H1 (cell line): ENCODE results near the gene CCS. TPM values are rescaled to one million over a fixed set of nuclear protein-coding genes. Genes with fewer than 3 reads are reported as not detected.

Experiments used
- CTCF ChIA-PET: fragments of 300-600 bp; sonication (Branson Sonifier 250); formaldehyde crosslinking; loops from one replicate; lab custom pipeline; 2021; ENCODE audit not compliant: partially characterized antibody; lab: Charles Lee
- POLR2A ChIA-PET: fragments of 300-600 bp; sonication (Branson Sonifier 250); formaldehyde crosslinking; loops from one replicate; lab custom pipeline; 2021; ENCODE audit warnings: inconsistent platforms; ENCODE audit not compliant: partially characterized antibody; lab: Charles Lee
- DNase-seq, 2 experiments: peaks; one replicate each; pipeline versions ENCODE4 v3.0.0 to v3.0.0-alpha.2; 2010 to 2022; ENCODE audit warnings: low spot score in 2 of 2, low read depth in 1 of 2, mixed read lengths in 1 of 2
- FAIRE-seq: peaks from 2 replicates; lab custom pipeline; 2011; peaks lifted over from hg19 to GRCh38; lab: Jason Lieb, UNC
- H2AFZ ChIP-seq: 2 replicates; pipeline ENCODE4 v1.8.1; 2012; ENCODE audit warnings: low read length, inconsistent platforms
- H2AK5ac ChIP-seq: 2 replicates; pipeline ENCODE4 v1.6.1; 2013; ENCODE audit warnings: low read depth, low read length
- H2BK120ac ChIP-seq: replicated peaks from 2 replicates; pipeline ENCODE3; 2013; ENCODE audit warnings: low read depth, low read length, inconsistent platforms
- H2BK12ac ChIP-seq: 2 replicates; pipeline ENCODE4 v1.6.1; 2013; ENCODE audit warnings: low read depth, low read length
- H2BK15ac ChIP-seq: 2 replicates; pipeline ENCODE4 v1.6.1; 2013; ENCODE audit warnings: low read length
- H2BK20ac ChIP-seq: 2 replicates; pipeline ENCODE4 v1.6.1; 2013; ENCODE audit warnings: low read length
- H2BK5ac ChIP-seq: 2 replicates; pipeline ENCODE4 v1.6.1; 2013; ENCODE audit warnings: low read depth, low read length
- H3K14ac ChIP-seq: 2 replicates; pipeline ENCODE4 v1.6.1; 2013; ENCODE audit warnings: inconsistent platforms; ENCODE audit not compliant: insufficient read length
- H3K18ac ChIP-seq: 2 replicates; pipeline ENCODE4 v1.6.1; 2013; ENCODE audit warnings: low read length; ENCODE audit errors: extremely low read depth
- H3K23ac ChIP-seq: 2 replicates; pipeline ENCODE4 v1.6.1; 2013; ENCODE audit warnings: inconsistent platforms; ENCODE audit not compliant: insufficient read length
- H3K23me2 ChIP-seq: 2 replicates; pipeline ENCODE4 v1.6.1; 2013; ENCODE audit warnings: low read depth, low read length
- H3K27ac ChIP-seq: 2 replicates; pipeline ENCODE4 v1.6.1; 2011; ENCODE audit warnings: low read depth, low read length, inconsistent platforms
- H3K27me3 ChIP-seq, 4 experiments: replicated peaks in 1 of 4; 1 replicate in 1 of 4; 2 replicates in 3 of 4; pipeline versions ENCODE4 v1.6.1 to v1.8.1; 2011 to 2013; ENCODE audit warnings: low read length in 3 of 4, mild to moderate bottlenecking in 3 of 4, inconsistent platforms in 2 of 4, mixed read lengths in 2 of 4, moderate library complexity in 1 of 4; ENCODE audit not compliant: control insufficient read depth in 3 of 4, insufficient read depth in 3 of 4; ENCODE audit errors: extremely low read depth in 1 of 4
- H3K36me3 ChIP-seq, 4 experiments: 2 replicates each; pipeline versions ENCODE4 v1.6.1 to v1.8.1; 2011 to 2013; ENCODE audit warnings: mild to moderate bottlenecking in 4 of 4, low read length in 3 of 4, moderate library complexity in 2 of 4, control low read depth in 1 of 4, inconsistent platforms in 1 of 4; ENCODE audit not compliant: insufficient read depth in 4 of 4, control insufficient read depth in 2 of 4
- H3K4ac ChIP-seq: replicated peaks from 2 replicates; pipeline ENCODE3; 2013; ENCODE audit warnings: low read length, low read depth, mixed read lengths, inconsistent platforms; ENCODE audit not compliant: insufficient read length
- H3K4me1 ChIP-seq, 4 experiments: replicated peaks in 1 of 4; 1 replicate in 1 of 4; 2 replicates in 3 of 4; pipeline versions ENCODE4 v1.6.1 to v1.8.1; 2011 to 2013; ENCODE audit warnings: low read length in 3 of 4, inconsistent platforms in 2 of 4, mixed read lengths in 1 of 4; ENCODE audit not compliant: insufficient read depth in 4 of 4, control insufficient read depth in 3 of 4
- H3K4me2 ChIP-seq, 2 experiments: 2 replicates each; pipeline versions ENCODE4 v1.6.1 to v1.8.1; 2011 to 2013; ENCODE audit warnings: low read depth in 2 of 2, low read length in 2 of 2, control low read depth in 1 of 2, inconsistent platforms in 1 of 2, mild to moderate bottlenecking in 1 of 2; ENCODE audit not compliant: insufficient read depth in 1 of 2
- H3K4me3 ChIP-seq, 4 experiments: fragments of 200-600, 300-600 bp in 1 of 4; sonication (generic), shearing (Covaris generic), sonication (Bioruptor Twin) in 1 of 4; 2 replicates each; pipeline versions ENCODE4 v1.5.1 to v1.8.1; 2011 to 2016; ENCODE audit warnings: low read length in 4 of 4, low read depth in 3 of 4, control low read depth in 2 of 4, inconsistent platforms in 2 of 4, mild to moderate bottlenecking in 2 of 4, mixed read lengths in 1 of 4, moderate library complexity in 1 of 4; ENCODE audit not compliant: insufficient read depth in 2 of 4; ENCODE audit errors: extremely low read depth in 1 of 4
- H3K56ac ChIP-seq: replicated peaks from 2 replicates; pipeline ENCODE3; 2013; ENCODE audit warnings: low read depth, mild to moderate bottlenecking, mixed read lengths, low read length, inconsistent platforms; ENCODE audit not compliant: insufficient read length
- H3K79me1 ChIP-seq: 2 replicates; pipeline ENCODE4 v1.6.1; 2013; ENCODE audit warnings: low read depth, low read length, control low read depth
- H3K79me2 ChIP-seq, 2 experiments: 2 replicates each; pipeline versions ENCODE4 v1.6.1 to v1.8.1; 2012 to 2013; ENCODE audit warnings: low read length in 2 of 2, mild to moderate bottlenecking in 2 of 2, inconsistent platforms in 1 of 2; ENCODE audit not compliant: insufficient read depth in 2 of 2, control insufficient read depth in 1 of 2
- H3K9ac ChIP-seq, 4 experiments: replicated peaks in 1 of 4; 1 replicate in 1 of 4; 2 replicates in 3 of 4; pipeline versions ENCODE4 v1.6.1 to v1.8.1; 2011 to 2013; ENCODE audit warnings: low read depth in 3 of 4, low read length in 3 of 4, control low read depth in 2 of 4, mild to moderate bottlenecking in 2 of 4, moderate library complexity in 2 of 4, inconsistent platforms in 1 of 4; ENCODE audit errors: extremely low read depth in 1 of 4
- H3K9me3 ChIP-seq, 2 experiments: 2 replicates each; pipeline versions ENCODE4 v1.6.1 to v1.8.1; 2012 to 2013; ENCODE audit warnings: mild to moderate bottlenecking in 2 of 2, moderate library complexity in 2 of 2, control low read depth in 1 of 2, inconsistent platforms in 1 of 2, low read depth in 1 of 2, low read length in 1 of 2, mixed read lengths in 1 of 2; ENCODE audit not compliant: insufficient read depth in 2 of 2
- H4K20me1 ChIP-seq, 2 experiments: replicated peaks in 1 of 2; 2 replicates each; pipeline versions ENCODE3 to v1.8.1; 2011 to 2013; ENCODE audit warnings: inconsistent platforms in 2 of 2, low read length in 2 of 2, mild to moderate bottlenecking in 1 of 2; ENCODE audit not compliant: insufficient read depth in 2 of 2, control insufficient read depth in 1 of 2
- H4K5ac ChIP-seq: 2 replicates; pipeline ENCODE4 v1.6.1; 2013; ENCODE audit warnings: low read length, low read depth, mixed read lengths, inconsistent platforms; ENCODE audit not compliant: insufficient read length
- H4K8ac ChIP-seq: 2 replicates; pipeline ENCODE4 v1.8.0; 2013; ENCODE audit warnings: mild to moderate bottlenecking, moderate library complexity, low read length, inconsistent platforms; ENCODE audit not compliant: insufficient read depth; ENCODE audit errors: extremely low read depth
- H4K91ac ChIP-seq: replicated peaks from 2 replicates; pipeline ENCODE3; 2013; ENCODE audit warnings: low read length, mixed read lengths, inconsistent platforms; ENCODE audit not compliant: insufficient read length
- RNF2 ChIP-seq: fragments of 200-900, 300-1000 bp; sonication (generic); IDR thresholded peaks from 2 replicates; pipeline ENCODE4 v1.7.1; 2016; ENCODE audit warnings: borderline replicate concordance, low read depth, mild to moderate bottlenecking, antibody characterized with exemption, low read length; ENCODE audit not compliant: poor library complexity, severe bottlenecking; ENCODE audit errors: missing control alignments
- TAF1 ChIP-seq: IDR thresholded peaks from 2 replicates; pipeline ENCODE4 v1.6.1; 2011; ENCODE audit warnings: mild to moderate bottlenecking, low read depth, low read length
- WGBS, 2 experiments: shearing (Covaris generic) in 1 of 2; methylation state at CpG; one replicate each; pipeline versions ENCODE4 v1.1.6 to v1.1.7; 2013 to 2015; ENCODE audit warnings: low lambda C conversion rate in 2 of 2, mixed read lengths in 2 of 2, inconsistent platforms in 1 of 2, low coverage in 1 of 2, missing lambda C conversion rate in 1 of 2; ENCODE audit not compliant: insufficient replicate concordance in 2 of 2, insufficient coverage in 1 of 2, insufficient read length in 1 of 2; ENCODE audit errors: extremely low coverage in 1 of 2, missing lambda C conversion rate in 1 of 2; 5-methylcytosine and 5-hydroxymethylcytosine counted together
- polyA plus RNA-seq, 7 experiments: library from polyadenylated mRNA; depleted of rRNA in 3 of 7; stranded (reverse) in 5 of 7; unstranded in 2 of 7; fragments of >200 nt in 5 of 7; fragments of 200-250 nt in 2 of 7; gene quantifications; 1 replicate in 5 of 7; 2 replicates in 1 of 7; 4 replicates in 1 of 7; pipeline versions ENCODE4 v1.2.1 to v1.2.3, GENCODE V29; 2011 to 2013; ENCODE audit warnings: missing spikeins in 2 of 7, mixed read lengths in 2 of 7
- total RNA-seq: library from RNA; stranded (reverse); fragmentation: NEBNext Ultra II Directional; extraction: Animal tissue kit (Norgen Biotek cat#: 25700); gene quantifications from 2 replicates; pipeline ENCODE4 v1.2.1, GENCODE V29; 2021

CCS gene
- total and polyA plus RNA-seq, 2 of the 8 experiments (the other 6 are each of a cell fraction or from before 2014, with no cell fraction given) = 37.1 to 37.7 TPM

DNA sequence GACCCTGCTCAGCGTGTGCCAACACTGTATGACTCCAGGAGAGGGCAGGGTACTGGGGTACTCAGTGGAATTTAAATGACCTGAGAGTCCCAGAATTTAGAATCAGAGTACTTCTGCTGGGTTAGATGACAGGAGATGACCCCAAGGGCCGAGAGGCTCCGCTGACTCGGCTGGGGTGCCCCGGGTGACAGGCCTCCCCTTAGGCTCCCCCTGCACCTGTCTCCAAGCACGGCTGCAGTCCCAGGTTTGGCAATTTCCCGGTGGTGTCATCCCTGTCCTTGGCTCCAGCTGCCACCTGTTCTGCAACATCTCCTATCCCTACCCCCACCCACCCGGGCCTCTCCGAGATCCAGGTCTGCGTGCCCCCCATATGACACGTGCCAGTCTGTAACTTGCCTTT, 44.9 kb upstream of the CCS start:
- Histone ChIP-seq H3K9ac (no peak overlapping the region), H4K91ac (no peak overlapping the region), H3K23ac (no peak overlapping the region), H4K20me1 (peaks cover 0 to 2% of the 10 kb centered on the region in 2 experiments), H2BK20ac (no peak overlapping the region), H3K18ac (no peak overlapping the region; the same call in 1 of the 2 replicates), H3K27me3 (no peaks in the 10 kb centered on the region), H3K4me2 (peak overlapping the region; percentile 50 to 72), H3K56ac (no peak overlapping the region), H3K4me3 (peak overlapping the region in 3 of 4 experiments; percentile 74 to 84 (median 84); a peak in 4 of 8 replicates), H2BK5ac (peak overlapping the region; percentile 24; the same call in 1 of the 2 replicates), H2AK5ac (peak overlapping the region; percentile 25; the same call in 1 of the 2 replicates), H3K36me3 (peaks cover 0 to 4% (median 0%) of the 10 kb centered on the region in 4 experiments; a peak in 1 of 8 replicates), H3K4me1 (peaks cover 0 to 17% (median 11%) of the 10 kb centered on the region in 4 experiments; a peak in 6 of 7 replicates), H4K8ac (no peak overlapping the region), H3K4ac (no peak overlapping the region), H3K27ac (no peak overlapping the region), H2AFZ (no peak overlapping the region), H4K5ac (no peak overlapping the region), H3K79me2 (no peaks in the 10 kb centered on the region; a peak in 1 of 4 replicates), H3K9me3 (no peaks in the 10 kb centered on the region), H3K79me1 (peaks cover 5% of the 10 kb centered on the region; the same call in 1 of the 2 replicates), H3K23me2 (peaks cover 3% of the 10 kb centered on the region; the same call in 1 of the 2 replicates), H2BK120ac (no peak overlapping the region), H2BK12ac (0 out of 2 replicates have a peak overlapping the region, but pooled peaks have one; percentile 51), H2BK15ac (peak overlapping the region; percentile 13; the same call in 1 of the 2 replicates), H3K14ac (no peak overlapping the region)
- FAIRE-seq (no peak), DNase-seq (no peak)
- 88% methylated on average over 7 of the region's 11 CpGs; no CpG with 5 or more reads in 1 of the 2 experiments for WGBS, 2 experiments
- ChIA-PET CTCF (interaction anchor here (0.8 to 2.4 kb wide), 9 partner anchors 14 to 159 kb away, joined by 3 to 6 read pairs (median 4); partner anchors contain the start of genes CCDC87 and CCS), POLR2A (interaction anchor here (0.9 to 7.9 kb wide), 6 partner anchors 8 to 130 kb away, joined by 3 to 54 read pairs (median 14); partner anchors contain the start of gene RBM4B)
- no peak for TF ChIP-seq TAF1
- TF ChIP-seq RNF2 = no peak
